Fibroblast of mammary gland (primary cell): ENCODE data around the gene ITGA2B.

Source experiments
- DNase-seq: peaks from one replicate; pipeline ENCODE4 v3.0.0-alpha.2; 2010; ENCODE audit warnings: low read depth
- H3K4me3 ChIP-seq: 2 replicates; pipeline ENCODE4 v1.5.1; 2011; ENCODE audit warnings: low read depth, mild to moderate bottlenecking, low read length, moderate library complexity; ENCODE audit not compliant: control insufficient read depth
- TF ChIP-seq, protein P1 (sequence below): conservative IDR thresholded peaks from 2 replicates; pipeline ENCODE4 v1.5.1; 2011; ENCODE audit warnings: low read depth, low read length, inconsistent platforms; ENCODE audit not compliant: control insufficient read depth, insufficient read depth

Gene ITGA2B

DNA sequence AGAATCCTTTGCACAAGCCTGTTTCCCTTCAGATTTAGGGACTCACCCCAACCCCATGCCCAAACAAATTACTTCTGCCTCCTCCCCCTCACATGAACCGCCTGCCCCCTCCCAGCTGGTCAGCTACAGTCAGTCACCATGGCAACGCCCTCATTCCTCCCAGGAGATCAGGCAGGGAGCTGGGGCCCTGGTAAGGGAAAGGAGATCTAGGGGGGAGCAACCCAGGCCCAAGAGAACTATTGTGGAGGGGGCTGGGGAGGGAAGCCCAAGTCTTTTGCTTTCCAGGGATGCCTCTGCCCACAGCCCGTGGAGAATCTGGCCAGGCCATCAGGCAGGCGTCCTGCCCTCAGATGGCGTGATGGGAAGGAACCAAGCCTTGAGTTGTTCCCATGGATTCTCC, 28.6 kb downstream of the ITGA2B start:
- no peak overlapping the region for H3K4me3 ChIP-seq
- TF ChIP-seq, protein P1, sequence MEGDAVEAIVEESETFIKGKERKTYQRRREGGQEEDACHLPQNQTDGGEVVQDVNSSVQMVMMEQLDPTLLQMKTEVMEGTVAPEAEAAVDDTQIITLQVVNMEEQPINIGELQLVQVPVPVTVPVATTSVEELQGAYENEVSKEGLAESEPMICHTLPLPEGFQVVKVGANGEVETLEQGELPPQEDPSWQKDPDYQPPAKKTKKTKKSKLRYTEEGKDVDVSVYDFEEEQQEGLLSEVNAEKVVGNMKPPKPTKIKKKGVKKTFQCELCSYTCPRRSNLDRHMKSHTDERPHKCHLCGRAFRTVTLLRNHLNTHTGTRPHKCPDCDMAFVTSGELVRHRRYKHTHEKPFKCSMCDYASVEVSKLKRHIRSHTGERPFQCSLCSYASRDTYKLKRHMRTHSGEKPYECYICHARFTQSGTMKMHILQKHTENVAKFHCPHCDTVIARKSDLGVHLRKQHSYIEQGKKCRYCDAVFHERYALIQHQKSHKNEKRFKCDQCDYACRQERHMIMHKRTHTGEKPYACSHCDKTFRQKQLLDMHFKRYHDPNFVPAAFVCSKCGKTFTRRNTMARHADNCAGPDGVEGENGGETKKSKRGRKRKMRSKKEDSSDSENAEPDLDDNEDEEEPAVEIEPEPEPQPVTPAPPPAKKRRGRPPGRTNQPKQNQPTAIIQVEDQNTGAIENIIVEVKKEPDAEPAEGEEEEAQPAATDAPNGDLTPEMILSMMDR, result no peak
- DNase-seq, result peak; percentile 26

DNA sequence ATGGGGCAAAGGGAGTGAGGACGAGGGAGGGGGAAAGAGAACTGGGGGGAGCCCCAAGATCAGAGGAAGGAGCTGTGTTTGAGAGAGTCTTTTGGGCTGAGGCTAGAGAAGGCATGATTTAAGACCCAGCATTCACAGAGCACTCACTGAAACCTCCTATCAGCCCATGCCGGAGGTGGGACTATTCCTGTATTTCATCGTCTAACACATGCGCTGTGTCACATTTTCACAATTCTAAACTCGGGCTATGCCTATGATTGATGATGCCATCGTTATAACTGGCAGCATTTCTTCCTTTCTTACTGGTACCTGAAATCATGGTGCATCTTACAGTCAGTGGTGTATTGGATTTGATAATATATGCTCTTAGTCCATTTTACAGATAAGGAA, 29.3 kb downstream of the ITGA2B start:
- no peak for DNase-seq
- TF ChIP-seq, protein P1, result no peak
- H3K4me3 ChIP-seq, result no peak overlapping the region

DNA sequence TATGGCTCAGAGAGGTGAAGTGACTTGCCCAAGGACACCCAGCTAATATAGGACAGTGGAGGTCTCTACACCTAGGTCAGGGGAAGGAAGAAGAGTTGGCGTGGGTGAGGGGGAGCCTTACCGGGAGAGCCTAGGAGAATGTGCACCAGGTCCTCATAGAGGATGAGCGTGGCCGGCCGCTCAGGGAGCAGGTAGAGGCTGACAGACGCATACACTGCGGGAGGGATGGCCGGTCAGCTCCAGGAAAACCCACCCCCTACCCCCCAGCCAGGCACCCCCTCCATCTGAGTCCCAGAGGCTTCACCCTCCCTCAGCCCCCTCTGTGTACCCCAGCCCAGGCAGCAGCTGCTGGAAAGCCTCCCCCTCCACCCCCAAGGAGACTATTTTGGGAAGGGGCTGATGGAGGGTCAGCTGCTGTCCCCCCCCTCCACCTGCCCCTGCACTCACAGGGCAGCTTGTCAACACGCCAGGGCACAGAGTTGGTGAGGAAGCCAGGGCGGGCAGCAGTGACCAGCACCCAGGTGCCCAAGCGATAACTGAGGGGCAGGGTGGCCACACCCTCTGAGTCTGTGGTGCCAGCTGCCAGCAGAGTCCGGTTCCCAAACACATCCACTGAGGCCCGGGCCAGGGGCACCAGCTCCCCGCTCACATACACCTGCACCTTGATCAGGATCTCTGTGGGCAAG, 29.8 kb downstream of the ITGA2B start:
- no peak overlapping the region for H3K4me3 ChIP-seq
- TF ChIP-seq, protein P1, result no peak
- no peak for DNase-seq

DNA sequence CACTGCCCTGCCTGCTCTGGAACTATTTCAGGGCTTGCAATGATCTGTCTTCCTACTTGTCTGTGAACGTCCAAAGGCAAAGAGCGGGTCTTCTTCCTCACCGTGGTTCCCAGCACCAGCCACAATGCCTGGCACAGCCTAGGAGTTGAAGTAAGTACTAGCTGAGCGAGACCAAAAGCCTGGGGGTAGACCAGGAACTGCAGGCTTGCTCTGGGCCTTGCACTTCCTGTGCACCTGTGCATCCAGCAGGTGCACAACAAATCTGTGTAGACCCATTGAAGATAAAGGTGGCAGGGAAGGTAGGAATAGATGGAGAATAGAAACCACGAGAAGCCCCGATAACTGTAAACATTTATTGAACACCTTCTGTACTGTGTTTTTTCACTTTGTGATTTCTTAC, 30.4 kb downstream of the ITGA2B start:
- DNase-seq, result no peak
- TF ChIP-seq, protein P1, result no peak
- H3K4me3 ChIP-seq, result no peak overlapping the region

DNA sequence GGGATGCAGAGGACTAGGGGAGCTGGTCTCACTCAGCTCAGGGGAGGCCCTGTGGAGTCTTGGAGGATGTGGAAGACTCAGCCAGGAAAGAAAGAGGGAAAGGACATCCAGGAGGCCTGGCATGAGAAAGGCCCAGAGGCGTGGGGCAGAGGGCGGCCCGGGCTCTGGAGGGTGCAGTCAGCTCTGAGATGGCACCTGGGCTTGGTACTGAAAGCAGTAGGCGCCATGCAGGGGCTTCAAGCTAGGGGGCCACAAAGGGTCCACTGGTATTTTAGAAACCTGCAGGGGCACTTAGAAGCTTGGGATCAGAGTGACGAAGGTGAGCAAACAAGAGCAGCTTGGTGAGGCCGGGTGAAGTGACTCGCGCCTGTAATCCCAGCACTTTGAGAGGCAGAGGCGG, 31.4 kb downstream of the ITGA2B start:
- TF ChIP-seq, protein P1, result no peak
- no peak overlapping the region for H3K4me3 ChIP-seq
- no peak for DNase-seq

DNA sequence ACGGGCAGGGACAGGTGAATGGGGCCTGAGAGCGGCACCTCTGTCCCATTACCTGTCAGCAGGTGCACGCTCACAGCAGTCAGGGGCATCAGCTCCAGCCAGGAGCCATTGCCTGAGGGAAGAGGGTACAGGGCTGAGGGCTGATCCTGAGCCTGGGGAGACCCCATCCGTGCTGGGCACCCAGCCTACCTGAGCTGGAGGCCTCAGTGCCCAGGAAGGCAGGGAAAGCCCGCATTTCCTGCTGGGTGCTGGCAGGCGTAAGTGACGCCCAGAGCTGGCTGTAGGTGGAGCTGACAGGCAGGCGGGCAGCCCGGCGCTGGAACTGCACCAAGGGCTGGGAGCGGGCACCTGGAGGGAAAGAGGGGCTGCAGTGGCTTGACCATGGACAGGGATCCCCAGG, 33.2 kb downstream of the ITGA2B start:
- TF ChIP-seq, protein P1, result no peak
- no peak for DNase-seq
- H3K4me3 ChIP-seq, result no peak overlapping the region
